OCI-LY3 (cell line): Measurements from ENCODE around the gene DARS2.

Experiments used
- EZH2phosphoT487 ChIP-seq: fragments of 200-600 bp; shearing (Covaris generic); IDR thresholded peaks from 2 replicates; pipeline ENCODE4 v1.6.1; 2018; ENCODE audit warnings: antibody characterized with exemption, mixed run types, low read depth
- TF ChIP-seq, protein P1 (sequence below): fragments of 200-600, 300-600 bp; sonication (generic); IDR thresholded peaks from 2 replicates; pipeline ENCODE4 v1.5.1; 2014; ENCODE audit warnings: antibody characterized with exemption, low read length, low read depth

DNA sequence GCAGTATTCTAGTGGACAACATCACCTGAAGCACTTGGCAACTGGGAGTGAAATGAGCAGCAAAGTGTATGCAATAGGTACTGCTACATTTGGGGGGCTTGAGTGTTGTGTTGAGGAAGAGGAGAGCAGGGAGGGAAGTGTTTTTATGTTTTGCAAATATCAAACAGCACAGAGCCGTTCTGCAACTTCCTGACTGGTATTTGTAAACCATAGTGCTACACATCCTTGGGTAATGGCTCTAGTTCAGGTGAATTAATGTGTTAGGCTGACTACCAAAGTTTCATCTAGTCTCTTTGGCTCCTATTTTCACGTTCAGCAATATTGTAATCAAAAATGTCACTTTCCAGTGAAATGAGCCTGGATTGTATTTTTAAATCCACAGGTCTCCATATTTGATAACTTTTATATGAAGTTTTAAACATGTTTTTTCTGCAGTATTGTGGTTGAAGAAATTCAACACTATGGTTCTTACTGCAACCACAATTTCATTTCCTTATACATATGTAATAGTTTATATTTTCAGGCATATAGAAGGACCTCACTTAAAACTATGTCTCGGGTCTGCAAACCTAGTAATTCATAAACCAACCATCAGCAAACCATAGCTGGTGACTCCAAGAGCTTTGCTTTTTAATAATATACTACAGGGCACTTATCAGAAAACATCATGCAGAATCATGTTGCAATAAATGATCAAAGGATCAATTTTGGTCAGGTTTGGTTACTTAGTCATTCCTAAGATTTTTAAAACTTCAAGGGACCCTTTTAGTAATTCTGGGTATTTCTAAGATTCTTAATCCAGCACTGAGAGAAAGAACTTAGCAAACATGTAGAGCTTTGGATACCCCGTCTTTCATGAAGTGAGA lies 62.5 kb downstream of the DARS2 start:
- TF ChIP-seq, protein P1, sequence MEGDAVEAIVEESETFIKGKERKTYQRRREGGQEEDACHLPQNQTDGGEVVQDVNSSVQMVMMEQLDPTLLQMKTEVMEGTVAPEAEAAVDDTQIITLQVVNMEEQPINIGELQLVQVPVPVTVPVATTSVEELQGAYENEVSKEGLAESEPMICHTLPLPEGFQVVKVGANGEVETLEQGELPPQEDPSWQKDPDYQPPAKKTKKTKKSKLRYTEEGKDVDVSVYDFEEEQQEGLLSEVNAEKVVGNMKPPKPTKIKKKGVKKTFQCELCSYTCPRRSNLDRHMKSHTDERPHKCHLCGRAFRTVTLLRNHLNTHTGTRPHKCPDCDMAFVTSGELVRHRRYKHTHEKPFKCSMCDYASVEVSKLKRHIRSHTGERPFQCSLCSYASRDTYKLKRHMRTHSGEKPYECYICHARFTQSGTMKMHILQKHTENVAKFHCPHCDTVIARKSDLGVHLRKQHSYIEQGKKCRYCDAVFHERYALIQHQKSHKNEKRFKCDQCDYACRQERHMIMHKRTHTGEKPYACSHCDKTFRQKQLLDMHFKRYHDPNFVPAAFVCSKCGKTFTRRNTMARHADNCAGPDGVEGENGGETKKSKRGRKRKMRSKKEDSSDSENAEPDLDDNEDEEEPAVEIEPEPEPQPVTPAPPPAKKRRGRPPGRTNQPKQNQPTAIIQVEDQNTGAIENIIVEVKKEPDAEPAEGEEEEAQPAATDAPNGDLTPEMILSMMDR: no peak
- no peak for TF ChIP-seq EZH2phosphoT487
